Body of pancreas (tissue), 4 donors: Measurements from ENCODE around the gene GULP1. TPM values are rescaled to one million over a fixed set of nuclear protein-coding genes. Genes with fewer than 3 reads are reported as not detected.
A peak's percentile ranks its signal among the peaks of the same experiment; 100 is the strongest.

Experiments used
- ATAC-seq: fragments of 150-250 bp; one replicate; pipeline ENCODE4 v1.9.1; 2016
- DNase-seq, 4 donors: peaks; one replicate each; pipeline ENCODE4 v3.0.0-alpha.2; 2019
- H3K27ac ChIP-seq, 4 donors: fragments of 200-600 bp; sonication (generic); 1 replicate in 3 of 4; 2 replicates in 1 of 4; pipeline versions ENCODE4 v1.5.1 to v1.6.1; 2016 to 2019; ENCODE audit warnings: mild to moderate bottlenecking in 1 of 4, mixed read lengths in 1 of 4, moderate library complexity in 1 of 4
- H3K27me3 ChIP-seq, 2 donors: fragments of 200-600 bp; sonication (generic); one replicate each; pipeline ENCODE4 v1.6.0; 2016; ENCODE audit warnings: mild to moderate bottlenecking in 1 of 2
- H3K36me3 ChIP-seq, 2 donors: fragments of 200-600 bp; sonication (generic); replicated peaks in 1 of 2; 2 replicates each; pipeline ENCODE4 v1.5.1; 2016; ENCODE audit warnings: low read depth in 2 of 2; ENCODE audit not compliant: insufficient read depth in 1 of 2
- H3K4me1 ChIP-seq: fragments of 200-600 bp; sonication (generic); one replicate; pipeline ENCODE4 v1.6.0; 2016
- H3K4me3 ChIP-seq, 2 donors: fragments of 200-600 bp; sonication (generic); 1 replicate in 1 of 2; 2 replicates in 1 of 2; pipeline ENCODE4 v1.5.1; 2016 to 2019
- H3K9me3 ChIP-seq, 3 donors: fragments of 200-600 bp; sonication (generic); 1 replicate in 2 of 3; 2 replicates in 1 of 3; pipeline ENCODE4 v1.5.1; 2016
- POLR2A ChIP-seq, 3 donors: fragments of 450-650 bp; IDR thresholded peaks; one replicate each; pipeline ENCODE4 v1.6.1; 2016; ENCODE audit warnings: antibody characterized with exemption in 3 of 3, mild to moderate bottlenecking in 2 of 3
- WGBS, 2 donors: methylation state at CpG; one replicate each; pipeline ENCODE4 v1.1.5; 2017; 5-methylcytosine and 5-hydroxymethylcytosine counted together
- intact Hi-C: fragments of 100-400 bp; cut with DNase I; formaldehyde crosslinking; loops from one replicate; pipeline ENCODE4 v1.15.1; 2023
- total RNA-seq, 2 donors: library from RNA; depleted of rRNA; stranded (reverse); fragments of >200 nt; gene quantifications; one replicate each; pipeline ENCODE4 v1.1.0, GENCODE V29; 2016
- TF ChIP-seq, protein P1 (sequence below), 7 experiments: fragments of 450-650 bp in 4 of 7; fragments of 200-600 bp in 3 of 7; sonication (generic) in 3 of 7; IDR thresholded peaks; one replicate each; pipeline ENCODE4 v1.5.1; 2016 to 2019; ENCODE audit warnings: antibody characterized with exemption in 7 of 7

GULP1 gene
- total RNA-seq, 2 donors from 2014 or later = 24.7 to 50.3 TPM

DNA sequence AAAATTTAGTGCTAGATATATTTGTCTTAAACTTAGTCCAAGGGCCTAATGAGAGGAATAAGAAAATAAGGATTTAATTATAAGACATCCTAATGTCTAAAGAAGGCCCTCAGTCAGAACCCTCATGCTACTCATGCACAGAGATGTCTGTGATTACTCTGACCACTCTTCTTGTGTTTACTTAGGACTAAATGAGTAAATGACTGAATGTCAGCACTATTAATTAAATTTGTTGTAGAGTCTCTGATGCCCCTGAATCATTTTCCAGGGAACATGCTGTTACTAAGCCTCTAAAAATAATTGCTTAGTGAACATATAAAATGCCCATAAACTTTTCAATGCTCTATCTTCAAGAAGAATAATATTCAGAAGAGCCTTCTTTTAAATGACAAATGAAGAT lies 32.4 kb downstream of the GULP1 start:
- Histone ChIP-seq H3K4me3 (no peak overlapping the region), H3K27ac (peak overlapping the region in 1 of 4 donors; percentile 65), H3K9me3 (no peaks in the 10 kb centered on the region), H3K27me3 (no peaks in the 10 kb centered on the region), H3K36me3 (no peaks in the 10 kb centered on the region), H3K4me1 (peaks cover 18% of the 10 kb centered on the region)
- DNase-seq = no peak
- TF ChIP-seq, protein P1, sequence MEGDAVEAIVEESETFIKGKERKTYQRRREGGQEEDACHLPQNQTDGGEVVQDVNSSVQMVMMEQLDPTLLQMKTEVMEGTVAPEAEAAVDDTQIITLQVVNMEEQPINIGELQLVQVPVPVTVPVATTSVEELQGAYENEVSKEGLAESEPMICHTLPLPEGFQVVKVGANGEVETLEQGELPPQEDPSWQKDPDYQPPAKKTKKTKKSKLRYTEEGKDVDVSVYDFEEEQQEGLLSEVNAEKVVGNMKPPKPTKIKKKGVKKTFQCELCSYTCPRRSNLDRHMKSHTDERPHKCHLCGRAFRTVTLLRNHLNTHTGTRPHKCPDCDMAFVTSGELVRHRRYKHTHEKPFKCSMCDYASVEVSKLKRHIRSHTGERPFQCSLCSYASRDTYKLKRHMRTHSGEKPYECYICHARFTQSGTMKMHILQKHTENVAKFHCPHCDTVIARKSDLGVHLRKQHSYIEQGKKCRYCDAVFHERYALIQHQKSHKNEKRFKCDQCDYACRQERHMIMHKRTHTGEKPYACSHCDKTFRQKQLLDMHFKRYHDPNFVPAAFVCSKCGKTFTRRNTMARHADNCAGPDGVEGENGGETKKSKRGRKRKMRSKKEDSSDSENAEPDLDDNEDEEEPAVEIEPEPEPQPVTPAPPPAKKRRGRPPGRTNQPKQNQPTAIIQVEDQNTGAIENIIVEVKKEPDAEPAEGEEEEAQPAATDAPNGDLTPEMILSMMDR (IDR thresholded peaks at IDR 0.05) = no peak
- TF ChIP-seq POLR2A (IDR thresholded peaks at IDR 0.05) = no peak
- intact Hi-C loops = no loop called here
- no peak for ATAC-seq

DNA sequence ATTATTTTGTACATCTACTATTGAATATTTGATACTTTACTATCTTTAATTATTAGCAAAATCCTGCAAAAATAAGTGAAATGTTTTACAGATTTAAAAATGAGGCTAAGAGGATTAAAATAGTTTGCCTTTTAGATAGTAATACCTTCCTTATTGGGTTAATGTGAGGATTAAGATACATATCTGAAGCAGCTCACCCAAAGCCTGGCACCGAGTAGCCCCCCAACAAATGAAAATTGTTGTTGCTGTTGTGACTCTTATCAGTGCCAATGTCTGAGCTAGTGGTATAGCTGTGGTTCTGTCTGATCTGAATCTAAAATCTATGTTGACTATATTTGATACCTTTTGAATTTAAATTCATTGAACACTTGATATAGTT lies 34.6 kb downstream of the GULP1 start:
- intact Hi-C loops = no loop called here
- no peaks in the 10 kb centered on the region for H3K9me3 ChIP-seq
- no peak for ATAC-seq
- DNase-seq = no peak
- no peak overlapping the region for H3K27ac ChIP-seq
- WGBS, 2 donors = 75 to 91% methylated on average over 1 of the region's 1 CpG
- H3K36me3 ChIP-seq = no peaks in the 10 kb centered on the region
- H3K4me3 ChIP-seq = no peak overlapping the region
- TF ChIP-seq, protein P1 (IDR thresholded peaks at IDR 0.05) = no peak
- no peak for TF ChIP-seq POLR2A (IDR thresholded peaks at IDR 0.05)
- no peaks in the 10 kb centered on the region for H3K27me3 ChIP-seq
- peaks cover 18% of the 10 kb centered on the region for H3K4me1 ChIP-seq

- H3K27me3 ChIP-seq = no peaks in the 10 kb centered on the region
- no peak overlapping the region for H3K27ac ChIP-seq
- 24 to 29% methylated on average over 4 of the region's 4 CpGs for WGBS, 2 donors
- peaks cover 18% of the 10 kb centered on the region for H3K4me1 ChIP-seq
- no peak overlapping the region for H3K4me3 ChIP-seq
- H3K36me3 ChIP-seq = no peaks in the 10 kb centered on the region
- no peak for TF ChIP-seq POLR2A (IDR thresholded peaks at IDR 0.05)
- TF ChIP-seq, protein P1 (IDR thresholded peaks at IDR 0.05) = no peak
- ATAC-seq (peak; percentile 93), DNase-seq (peak; percentile 41 to 71 (median 55))
- intact Hi-C loops = no loop called here
- H3K9me3 ChIP-seq = no peaks in the 10 kb centered on the region
Observed at GRCh38 chr2:188326669-188327301, 35.1 kb downstream of the GULP1 start.

- Histone ChIP-seq H3K36me3 (no peaks in the 10 kb centered on the region), H3K4me3 (no peak overlapping the region), H3K27me3 (no peaks in the 10 kb centered on the region), H3K4me1 (peaks cover 22% of the 10 kb centered on the region), H3K27ac (no peak overlapping the region), H3K9me3 (no peaks in the 10 kb centered on the region)
- no peak for ATAC-seq
- intact Hi-C loops = no loop called here
- TF ChIP-seq POLR2A (IDR thresholded peaks at IDR 0.05) = no peak
- TF ChIP-seq, protein P1 (IDR thresholded peaks at IDR 0.05) = no peak
- DNase-seq = no peak
Observed at GRCh38 chr2:188327518-188328213, 36.0 kb downstream of the GULP1 start.

GRCh38 chr2:188328419-188328818 lies 36.7 kb downstream of the GULP1 start:
- H3K27me3 ChIP-seq = no peaks in the 10 kb centered on the region
- WGBS, 2 donors = 100% methylated on average over 1 of the region's 1 CpG
- intact Hi-C loops = no loop called here
- H3K4me1 ChIP-seq = peaks cover 15% of the 10 kb centered on the region
- DNase-seq = no peak
- H3K36me3 ChIP-seq = no peaks in the 10 kb centered on the region
- ATAC-seq = no peak
- no peak overlapping the region for H3K27ac ChIP-seq
- no peaks in the 10 kb centered on the region for H3K9me3 ChIP-seq
- TF ChIP-seq POLR2A (IDR thresholded peaks at IDR 0.05) = no peak
- TF ChIP-seq, protein P1 (IDR thresholded peaks at IDR 0.05) = no peak
- H3K4me3 ChIP-seq = no peak overlapping the region
